Endodermal cell (in vitro differentiated cells): ENCODE measurements around the gene USF2. TPM values are rescaled to one million over a fixed set of nuclear protein-coding genes. Genes with fewer than 3 reads are reported as not detected.

Experiments
- DNase-seq: peaks from one replicate; pipeline ENCODE4 v3.0.0-alpha.2; 2017
- H3K27ac ChIP-seq: 2 replicates; pipeline ENCODE4 v1.5.1; 2013; ENCODE audit warnings: mild to moderate bottlenecking, low read depth, low read length, moderate library complexity
- H3K27me3 ChIP-seq: 2 replicates; pipeline ENCODE4 v1.6.1; 2013; ENCODE audit warnings: mild to moderate bottlenecking, low read length, moderate library complexity; ENCODE audit not compliant: insufficient read depth, control insufficient read depth, poor library complexity, severe bottlenecking
- H3K36me3 ChIP-seq: 2 replicates; pipeline ENCODE4 v1.7.0; 2013; ENCODE audit warnings: mild to moderate bottlenecking, low read length, moderate library complexity; ENCODE audit not compliant: control insufficient read depth, insufficient read depth
- H3K4me1 ChIP-seq: one replicate; pipeline ENCODE4 v1.7.0; 2013; ENCODE audit warnings: low read length; ENCODE audit not compliant: control insufficient read depth, insufficient read depth
- H3K4me3 ChIP-seq: 2 replicates; pipeline ENCODE4 v1.5.1; 2013; ENCODE audit warnings: mild to moderate bottlenecking, low read length, moderate library complexity
- H3K9ac ChIP-seq: 2 replicates; pipeline ENCODE4 v1.6.1; 2013; ENCODE audit warnings: mild to moderate bottlenecking, low read length, moderate library complexity; ENCODE audit not compliant: poor library complexity, severe bottlenecking; ENCODE audit errors: extremely low read depth
- H3K9me3 ChIP-seq: 2 replicates; pipeline ENCODE4 v1.6.1; 2013; ENCODE audit warnings: mild to moderate bottlenecking, low read length, moderate library complexity; ENCODE audit not compliant: control insufficient read depth
- H3K27ac Mint-ChIP-seq: 2 replicates; pipeline ENCODE4 v1.8.0; 2020; ENCODE audit warnings: mixed read lengths
- H3K27me3 Mint-ChIP-seq: 2 replicates; pipeline ENCODE4 v1.8.0; 2021; ENCODE audit warnings: mild to moderate bottlenecking, mixed read lengths; ENCODE audit not compliant: insufficient read depth
- H3K36me3 Mint-ChIP-seq: 2 replicates; pipeline ENCODE4 v1.8.0; 2020; ENCODE audit warnings: low read depth, mixed read lengths
- H3K4me1 Mint-ChIP-seq: 2 replicates; pipeline ENCODE4 v1.8.0; 2020; ENCODE audit warnings: mixed read lengths
- H3K4me3 Mint-ChIP-seq: 2 replicates; pipeline ENCODE4 v1.8.0; 2020; ENCODE audit warnings: mild to moderate bottlenecking, moderate library complexity, mixed read lengths
- H3K9me3 Mint-ChIP-seq: 2 replicates; pipeline ENCODE4 v1.8.0; 2020; ENCODE audit warnings: mild to moderate bottlenecking, mixed read lengths
- CTCF ChIP-seq: fragments of 200-600 bp; sonication (generic); conservative IDR thresholded peaks from 2 replicates; pipeline ENCODE4 v1.5.0; 2021; ENCODE audit warnings: antibody characterized with exemption, mild to moderate bottlenecking
- WGBS, 2 experiments: methylation state at CpG; one replicate each; pipeline versions ENCODE4 v1.1.5 to v1.1.7; 2013; ENCODE audit warnings: missing lambda C conversion rate in 2 of 2, mixed read lengths in 1 of 2; ENCODE audit not compliant: insufficient coverage in 1 of 2, insufficient read length in 1 of 2; 5-methylcytosine and 5-hydroxymethylcytosine counted together
- total RNA-seq, 2 donors: library from RNA; stranded (reverse); fragmentation: NEBNext Ultra II Directional in 1 of 2; extraction: Animal tissue kit (Norgen Biotek cat#: 25700) in 1 of 2; gene quantifications; 2 replicates in 1 of 2; 3 replicates in 1 of 2; pipeline ENCODE4 v1.2.1, GENCODE V29; 2021

Gene USF2
- total RNA-seq, 2 donors from 2014 or later = 111 to 121 TPM

GRCh38 chr19:35318679-35319448, 50.1 kb downstream of the USF2 start:
- no peak for DNase-seq
- Mint-ChIP-seq H3K36me3 (no peaks in the 10 kb centered on the region), H3K4me1 (peaks cover 5% of the 10 kb centered on the region), H3K27ac (peak overlapping the region; percentile 61), H3K27me3 (no peaks in the 10 kb centered on the region), H3K9me3 (peaks cover 8% of the 10 kb centered on the region), H3K4me3 (no peak overlapping the region)
- peaks cover 7% of the 10 kb centered on the region for H3K9me3 ChIP-seq
- TF ChIP-seq CTCF = no peak
- H3K4me1 ChIP-seq = no peaks in the 10 kb centered on the region
- no peaks in the 10 kb centered on the region for H3K27me3 ChIP-seq
- no peak overlapping the region for H3K9ac ChIP-seq
- no peak overlapping the region for H3K27ac ChIP-seq
- no peaks in the 10 kb centered on the region for H3K36me3 ChIP-seq
- no peak overlapping the region for H3K4me3 ChIP-seq
- 92 to 94% methylated on average over 11 to 16 of the region's 16 CpGs for WGBS, 2 experiments

GRCh38 chr19:35320065-35320713, 51.4 kb downstream of the USF2 start:
- Histone ChIP-seq H3K4me3 (no peak overlapping the region), H3K27me3 (no peaks in the 10 kb centered on the region), H3K4me1 (no peaks in the 10 kb centered on the region), H3K36me3 (no peaks in the 10 kb centered on the region), H3K9ac (no peak overlapping the region), H3K9me3 (peaks cover 7% of the 10 kb centered on the region), H3K27ac (no peak overlapping the region)
- DNase-seq = no peak
- Mint-ChIP-seq H3K4me1 (peaks cover 5% of the 10 kb centered on the region), H3K27ac (no peak overlapping the region), H3K36me3 (no peaks in the 10 kb centered on the region), H3K9me3 (peaks cover 8% of the 10 kb centered on the region), H3K4me3 (no peak overlapping the region), H3K27me3 (no peaks in the 10 kb centered on the region)
- TF ChIP-seq CTCF = no peak
- 83 to 84% methylated on average over 9 to 12 of the region's 12 CpGs for WGBS, 2 experiments

- no peaks in the 10 kb centered on the region for H3K27me3 Mint-ChIP-seq
- no peak overlapping the region for H3K4me3 Mint-ChIP-seq
- no peaks in the 10 kb centered on the region for H3K27me3 ChIP-seq
- DNase-seq = no peak
- H3K4me1 Mint-ChIP-seq = peaks cover 5% of the 10 kb centered on the region
- H3K4me1 ChIP-seq = no peaks in the 10 kb centered on the region
- H3K36me3 Mint-ChIP-seq = no peaks in the 10 kb centered on the region
- no peak overlapping the region for H3K27ac Mint-ChIP-seq
- H3K36me3 ChIP-seq = no peaks in the 10 kb centered on the region
- no peak overlapping the region for H3K9ac ChIP-seq
- no peak overlapping the region for H3K27ac ChIP-seq
- H3K9me3 Mint-ChIP-seq = peaks cover 8% of the 10 kb centered on the region
- H3K4me3 ChIP-seq = no peak overlapping the region
- TF ChIP-seq CTCF = no peak
- 81 to 100% methylated on average over 1 to 2 of the region's 2 CpGs for WGBS, 2 experiments
- peaks cover 7% of the 10 kb centered on the region for H3K9me3 ChIP-seq
Measured at GRCh38 chr19:35321291-35321690, 52.5 kb downstream of the USF2 start.
